HepG2 (cell line): ENCODE data around the gene NRL. TPM values are rescaled to one million over a fixed set of nuclear protein-coding genes. Genes with fewer than 3 reads are reported as not detected.
A peak's percentile ranks its signal among the peaks of the same experiment; 100 is the strongest.

Experiments used
- KAT2B ChIP-seq: fragments of 150-350 bp; IDR thresholded peaks from 2 replicates; pipeline ENCODE4 v1.6.1; 2014; ENCODE audit warnings: low read depth, low read length, borderline replicate concordance
- KDM5B ChIP-seq: sonication (generic); formaldehyde crosslinking; IDR thresholded peaks from 2 replicates; pipeline ENCODE4 v1.4.0; 2020; ENCODE audit warnings: missing genetic modification reagents, mild to moderate bottlenecking, borderline replicate concordance
- MED1 ChIP-seq: sonication (generic); formaldehyde crosslinking; IDR thresholded peaks from 2 replicates; pipeline ENCODE4 v1.4.0; 2020; ENCODE audit warnings: missing genetic modification reagents
- PITX1 ChIP-seq: sonication (generic); formaldehyde crosslinking; IDR thresholded peaks from 2 replicates; pipeline ENCODE4 v1.5.1; 2020; ENCODE audit warnings: mild to moderate bottlenecking, missing genetic modification reagents
- PRDM4 ChIP-seq: sonication (generic); formaldehyde crosslinking; IDR thresholded peaks from 2 replicates; pipeline ENCODE4 v1.9.0; 2021; ENCODE audit warnings: missing genetic modification reagents, borderline replicate concordance
- TFDP1 ChIP-seq: IDR thresholded peaks from 2 replicates; pipeline ENCODE4 v1.6.1; 2016; ENCODE audit warnings: missing compliant biosample characterization, missing genetic modification reagents, borderline replicate concordance
- ZFP36 ChIP-seq: fragments of 150-350 bp; IDR thresholded peaks from 2 replicates; pipeline ENCODE4 v1.6.1; 2018; ENCODE audit warnings: borderline replicate concordance, low read length, low read depth; ENCODE audit not compliant: partially characterized antibody
- ZFP62 ChIP-seq: sonication (generic); formaldehyde crosslinking; IDR thresholded peaks from 2 replicates; pipeline ENCODE4 v1.4.0; 2020; ENCODE audit warnings: missing genetic modification reagents
- ZNF550 ChIP-seq: sonication (generic); formaldehyde crosslinking; IDR thresholded peaks from 2 replicates; pipeline ENCODE4 v1.4.0; 2020; ENCODE audit warnings: mild to moderate bottlenecking, missing genetic modification reagents, borderline replicate concordance
- ZNF788 ChIP-seq: sonication (generic); formaldehyde crosslinking; IDR thresholded peaks from 2 replicates; pipeline ENCODE4 v1.5.0; 2020; ENCODE audit warnings: mild to moderate bottlenecking, missing genetic modification reagents, borderline replicate concordance
- ZNF850 ChIP-seq: sonication (generic); formaldehyde crosslinking; conservative IDR thresholded peaks from 2 replicates; pipeline ENCODE4 v1.9.0; 2021; ENCODE audit warnings: mild to moderate bottlenecking, missing genetic modification reagents
- polyA plus RNA-seq, 8 experiments: library from polyadenylated mRNA; depleted of rRNA in 3 of 8; stranded (reverse) in 7 of 8; unstranded in 1 of 8; fragments of >200 nt; fragmentation: Illumina TruSeq in 4 of 8; extraction: Trizol in 4 of 8; gene quantifications; 2 replicates each; pipeline versions ENCODE4 v1.2.1 to v1.2.3, GENCODE V29; 2011 to 2016; ENCODE audit warnings: low read depth in 4 of 8, missing spikeins in 1 of 8, mixed read lengths in 1 of 8; ENCODE audit not compliant: insufficient read depth in 1 of 8
- total RNA-seq, 5 experiments: library from RNA; depleted of rRNA; stranded (reverse); fragments of >200 nt; fragmentation: Illumina TruSeq; extraction: Trizol; gene quantifications; 2 replicates each; pipeline ENCODE4 v1.2.3, GENCODE V29; 2016; ENCODE audit warnings: low read depth in 1 of 5
- TF ChIP-seq, protein P1 (sequence below): sonication (generic); formaldehyde crosslinking; IDR thresholded peaks from 2 replicates; pipeline ENCODE4 v1.4.0; 2020; ENCODE audit warnings: missing genetic modification reagents
- TF ChIP-seq, protein P2 (sequence below): sonication (generic); formaldehyde crosslinking; IDR thresholded peaks from 2 replicates; pipeline ENCODE4 v1.4.0; 2020; ENCODE audit warnings: missing genetic modification reagents
- TF ChIP-seq, protein P3 (sequence below): fragments of 450-650 bp; IDR thresholded peaks from 2 replicates; pipeline ENCODE4 v1.6.1; 2017; ENCODE audit warnings: mild to moderate bottlenecking

NRL gene
- total and polyA plus RNA-seq, 2 of the 13 experiments (the other 11 are each of a cell fraction or from before 2014, with no cell fraction given), result 2.5 to 4.7 TPM

DNA sequence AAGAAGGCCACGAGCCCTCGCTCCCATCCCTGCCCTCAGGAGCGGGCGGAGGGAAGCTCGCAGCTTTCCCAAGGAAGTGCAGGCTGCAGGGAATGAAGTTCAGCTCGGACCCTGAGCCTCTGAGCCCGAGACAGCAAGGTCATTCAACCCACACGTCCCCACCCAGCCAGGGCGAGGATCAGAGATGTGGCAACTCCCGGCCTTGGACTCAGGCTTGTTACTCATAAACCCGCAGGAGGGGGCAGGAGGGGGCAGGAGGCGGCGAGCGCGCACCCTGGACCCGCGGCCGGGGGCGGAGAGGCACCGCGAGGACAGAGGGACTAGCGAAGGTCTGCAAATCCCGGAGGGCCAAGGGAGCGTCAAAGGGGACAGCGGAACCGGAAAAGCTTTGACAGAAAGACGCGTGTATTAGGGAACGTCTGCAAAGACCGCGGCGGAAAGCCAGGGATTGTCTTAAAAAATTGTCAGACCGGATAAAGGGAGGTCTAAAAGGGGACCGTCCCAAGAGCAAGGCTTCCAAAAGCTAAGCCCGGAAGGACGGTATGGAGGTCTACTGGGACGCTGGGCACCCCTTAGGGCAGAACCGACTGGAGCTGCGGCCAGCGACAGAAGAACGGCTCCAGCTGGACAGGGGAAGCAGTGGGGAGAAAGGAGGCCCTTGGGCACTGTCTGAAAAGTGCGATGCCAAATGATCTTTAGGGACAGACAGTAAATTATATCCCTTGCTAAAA lies 783 bp downstream of the NRL start (continued):
- TF ChIP-seq, protein P1, sequence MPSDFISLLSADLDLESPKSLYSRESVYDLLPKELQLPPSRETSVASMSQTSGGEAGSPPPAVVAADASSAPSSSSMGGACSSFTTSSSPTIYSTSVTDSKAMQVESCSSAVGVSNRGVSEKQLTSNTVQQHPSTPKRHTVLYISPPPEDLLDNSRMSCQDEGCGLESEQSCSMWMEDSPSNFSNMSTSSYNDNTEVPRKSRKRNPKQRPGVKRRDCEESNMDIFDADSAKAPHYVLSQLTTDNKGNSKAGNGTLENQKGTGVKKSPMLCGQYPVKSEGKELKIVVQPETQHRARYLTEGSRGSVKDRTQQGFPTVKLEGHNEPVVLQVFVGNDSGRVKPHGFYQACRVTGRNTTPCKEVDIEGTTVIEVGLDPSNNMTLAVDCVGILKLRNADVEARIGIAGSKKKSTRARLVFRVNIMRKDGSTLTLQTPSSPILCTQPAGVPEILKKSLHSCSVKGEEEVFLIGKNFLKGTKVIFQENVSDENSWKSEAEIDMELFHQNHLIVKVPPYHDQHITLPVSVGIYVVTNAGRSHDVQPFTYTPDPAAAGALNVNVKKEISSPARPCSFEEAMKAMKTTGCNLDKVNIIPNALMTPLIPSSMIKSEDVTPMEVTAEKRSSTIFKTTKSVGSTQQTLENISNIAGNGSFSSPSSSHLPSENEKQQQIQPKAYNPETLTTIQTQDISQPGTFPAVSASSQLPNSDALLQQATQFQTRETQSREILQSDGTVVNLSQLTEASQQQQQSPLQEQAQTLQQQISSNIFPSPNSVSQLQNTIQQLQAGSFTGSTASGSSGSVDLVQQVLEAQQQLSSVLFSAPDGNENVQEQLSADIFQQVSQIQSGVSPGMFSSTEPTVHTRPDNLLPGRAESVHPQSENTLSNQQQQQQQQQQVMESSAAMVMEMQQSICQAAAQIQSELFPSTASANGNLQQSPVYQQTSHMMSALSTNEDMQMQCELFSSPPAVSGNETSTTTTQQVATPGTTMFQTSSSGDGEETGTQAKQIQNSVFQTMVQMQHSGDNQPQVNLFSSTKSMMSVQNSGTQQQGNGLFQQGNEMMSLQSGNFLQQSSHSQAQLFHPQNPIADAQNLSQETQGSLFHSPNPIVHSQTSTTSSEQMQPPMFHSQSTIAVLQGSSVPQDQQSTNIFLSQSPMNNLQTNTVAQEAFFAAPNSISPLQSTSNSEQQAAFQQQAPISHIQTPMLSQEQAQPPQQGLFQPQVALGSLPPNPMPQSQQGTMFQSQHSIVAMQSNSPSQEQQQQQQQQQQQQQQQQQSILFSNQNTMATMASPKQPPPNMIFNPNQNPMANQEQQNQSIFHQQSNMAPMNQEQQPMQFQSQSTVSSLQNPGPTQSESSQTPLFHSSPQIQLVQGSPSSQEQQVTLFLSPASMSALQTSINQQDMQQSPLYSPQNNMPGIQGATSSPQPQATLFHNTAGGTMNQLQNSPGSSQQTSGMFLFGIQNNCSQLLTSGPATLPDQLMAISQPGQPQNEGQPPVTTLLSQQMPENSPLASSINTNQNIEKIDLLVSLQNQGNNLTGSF (CRISPR knock-in tag), result no peak
- TF ChIP-seq PRDM4 (CRISPR knock-in tag) (peak; percentile 92), ZNF550 (CRISPR knock-in tag) (peak; percentile 93), ZNF788 (CRISPR knock-in tag) (peak; percentile 100), MED1 (peak; percentile 99), ZFP62 (0 out of 2 replicates have a peak, but pooled peaks have one; percentile 68), ZFP36 (no peak), KDM5B (CRISPR knock-in tag) (peak; percentile 97; the same call in 1 of the 2 replicates), PITX1 (CRISPR knock-in tag) (peak; percentile 99), ZNF850 (CRISPR knock-in tag) (no peak), TFDP1 (CRISPR knock-in tag) (peak; percentile 95; the same call in 1 of the 2 replicates), KAT2B (no peak)
- TF ChIP-seq, protein P2, sequence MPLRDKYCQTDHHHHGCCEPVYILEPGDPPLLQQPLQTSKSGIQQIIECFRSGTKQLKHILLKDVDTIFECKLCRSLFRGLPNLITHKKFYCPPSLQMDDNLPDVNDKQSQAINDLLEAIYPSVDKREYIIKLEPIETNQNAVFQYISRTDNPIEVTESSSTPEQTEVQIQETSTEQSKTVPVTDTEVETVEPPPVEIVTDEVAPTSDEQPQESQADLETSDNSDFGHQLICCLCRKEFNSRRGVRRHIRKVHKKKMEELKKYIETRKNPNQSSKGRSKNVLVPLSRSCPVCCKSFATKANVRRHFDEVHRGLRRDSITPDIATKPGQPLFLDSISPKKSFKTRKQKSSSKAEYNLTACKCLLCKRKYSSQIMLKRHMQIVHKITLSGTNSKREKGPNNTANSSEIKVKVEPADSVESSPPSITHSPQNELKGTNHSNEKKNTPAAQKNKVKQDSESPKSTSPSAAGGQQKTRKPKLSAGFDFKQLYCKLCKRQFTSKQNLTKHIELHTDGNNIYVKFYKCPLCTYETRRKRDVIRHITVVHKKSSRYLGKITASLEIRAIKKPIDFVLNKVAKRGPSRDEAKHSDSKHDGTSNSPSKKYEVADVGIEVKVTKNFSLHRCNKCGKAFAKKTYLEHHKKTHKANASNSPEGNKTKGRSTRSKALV (CRISPR knock-in tag), result peak; percentile 93; the same call in 1 of the 2 replicates
- TF ChIP-seq, protein P3, sequence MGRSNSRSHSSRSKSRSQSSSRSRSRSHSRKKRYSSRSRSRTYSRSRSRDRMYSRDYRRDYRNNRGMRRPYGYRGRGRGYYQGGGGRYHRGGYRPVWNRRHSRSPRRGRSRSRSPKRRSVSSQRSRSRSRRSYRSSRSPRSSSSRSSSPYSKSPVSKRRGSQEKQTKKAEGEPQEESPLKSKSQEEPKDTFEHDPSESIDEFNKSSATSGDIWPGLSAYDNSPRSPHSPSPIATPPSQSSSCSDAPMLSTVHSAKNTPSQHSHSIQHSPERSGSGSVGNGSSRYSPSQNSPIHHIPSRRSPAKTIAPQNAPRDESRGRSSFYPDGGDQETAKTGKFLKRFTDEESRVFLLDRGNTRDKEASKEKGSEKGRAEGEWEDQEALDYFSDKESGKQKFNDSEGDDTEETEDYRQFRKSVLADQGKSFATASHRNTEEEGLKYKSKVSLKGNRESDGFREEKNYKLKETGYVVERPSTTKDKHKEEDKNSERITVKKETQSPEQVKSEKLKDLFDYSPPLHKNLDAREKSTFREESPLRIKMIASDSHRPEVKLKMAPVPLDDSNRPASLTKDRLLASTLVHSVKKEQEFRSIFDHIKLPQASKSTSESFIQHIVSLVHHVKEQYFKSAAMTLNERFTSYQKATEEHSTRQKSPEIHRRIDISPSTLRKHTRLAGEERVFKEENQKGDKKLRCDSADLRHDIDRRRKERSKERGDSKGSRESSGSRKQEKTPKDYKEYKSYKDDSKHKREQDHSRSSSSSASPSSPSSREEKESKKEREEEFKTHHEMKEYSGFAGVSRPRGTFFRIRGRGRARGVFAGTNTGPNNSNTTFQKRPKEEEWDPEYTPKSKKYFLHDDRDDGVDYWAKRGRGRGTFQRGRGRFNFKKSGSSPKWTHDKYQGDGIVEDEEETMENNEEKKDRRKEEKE, result no peak
